Muscle of back (tissue), 11 donors: ENCODE results near the gene PPFIA2. TPM values are rescaled to one million over a fixed set of nuclear protein-coding genes. Genes with fewer than 3 reads are reported as not detected.
A peak's percentile ranks its signal among the peaks of the same experiment; 100 is the strongest.

Experiments used
- DNase-seq, 3 donors: peaks; one replicate each; pipeline versions ENCODE4 v3.0.0 to v3.0.0-alpha.2; 2013
- polyA plus RNA-seq, 10 donors: library from polyadenylated mRNA; unstranded; fragments of 120-200 nt; gene quantifications; one replicate each; pipeline ENCODE4 v1.2.1, GENCODE V29; 2013; ENCODE audit not compliant: insufficient read length in 10 of 10

PPFIA2 gene
- polyA plus RNA-seq, 10 donors, result 1.3 to 3.9 (median 1.9) TPM

DNA sequence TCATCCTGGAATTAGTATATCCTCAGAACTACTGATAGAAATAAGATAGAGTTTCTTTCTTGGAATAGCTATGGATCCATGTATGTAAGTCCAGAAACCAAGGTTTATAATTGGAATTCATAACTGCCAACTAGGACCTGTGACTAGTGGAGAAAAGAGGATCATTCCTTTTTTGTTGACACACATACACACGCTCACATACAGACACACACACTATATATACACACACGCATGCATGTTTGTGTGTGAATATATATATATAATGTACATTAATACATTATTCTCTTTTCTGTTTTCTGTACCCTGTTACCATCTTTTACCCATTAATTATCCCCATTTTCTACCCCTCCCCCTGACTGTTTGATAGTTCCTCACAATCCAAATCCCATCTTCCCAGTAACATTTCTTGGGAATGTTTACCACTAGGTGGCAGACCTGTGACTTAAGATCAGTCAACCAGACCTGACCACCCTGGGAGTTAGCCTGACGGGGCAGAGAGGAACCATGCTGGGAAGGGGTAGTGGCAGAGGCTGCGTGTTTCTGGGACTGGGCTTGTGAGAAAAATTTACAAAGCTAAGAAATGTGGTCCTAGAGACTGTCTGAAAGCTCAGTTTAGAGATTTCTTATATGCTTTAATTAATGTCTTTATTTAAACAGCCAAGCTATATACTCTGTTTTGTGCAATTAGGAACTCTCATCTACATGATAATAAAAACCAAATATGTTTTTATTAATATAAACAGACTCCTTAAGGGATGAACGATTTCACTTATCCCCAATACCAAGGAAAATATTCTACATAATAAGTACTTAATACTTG, 308.0 kb downstream of the PPFIA2 start:
- peak; percentile 13 to 47 (median 40) for DNase-seq

DNA sequence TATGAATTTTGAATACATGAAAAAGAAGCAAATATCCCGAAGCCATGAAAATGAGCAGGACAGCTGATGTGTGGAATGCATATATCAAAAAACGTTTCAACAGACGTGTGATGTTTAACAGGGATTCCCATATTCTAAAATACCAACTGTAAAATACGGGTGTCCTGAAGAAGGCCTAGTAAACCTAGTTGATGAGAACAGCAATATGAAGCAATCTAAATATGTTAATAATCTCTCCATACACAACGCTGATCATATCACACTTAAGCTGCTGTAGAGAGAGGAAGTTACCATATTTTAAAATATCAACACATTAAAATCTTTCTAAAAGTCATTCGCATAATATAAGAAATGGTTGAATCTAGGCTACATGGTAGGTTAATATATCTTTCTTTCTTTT, 317.5 kb downstream of the PPFIA2 start:
- no peak for DNase-seq

DNA sequence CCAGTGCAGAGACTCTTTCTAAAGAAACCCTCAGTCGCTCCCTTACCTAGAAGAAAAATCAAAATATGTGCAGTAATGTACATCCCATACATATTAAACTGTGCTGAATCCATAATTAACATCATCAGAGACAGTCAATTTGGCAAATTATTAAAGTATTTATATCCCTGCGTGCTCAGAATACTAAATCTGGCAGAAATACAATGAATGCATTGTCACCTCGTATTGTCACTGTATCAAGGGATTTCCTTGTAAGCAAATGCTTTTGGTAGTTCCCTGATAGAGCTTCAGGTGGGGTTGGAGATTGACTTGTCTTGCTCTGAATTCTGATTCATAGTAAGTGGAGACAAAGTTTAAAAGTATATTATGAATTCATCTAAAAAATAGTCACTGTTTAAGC, 319.1 kb downstream of the PPFIA2 start:
- DNase-seq, result no peak

DNA sequence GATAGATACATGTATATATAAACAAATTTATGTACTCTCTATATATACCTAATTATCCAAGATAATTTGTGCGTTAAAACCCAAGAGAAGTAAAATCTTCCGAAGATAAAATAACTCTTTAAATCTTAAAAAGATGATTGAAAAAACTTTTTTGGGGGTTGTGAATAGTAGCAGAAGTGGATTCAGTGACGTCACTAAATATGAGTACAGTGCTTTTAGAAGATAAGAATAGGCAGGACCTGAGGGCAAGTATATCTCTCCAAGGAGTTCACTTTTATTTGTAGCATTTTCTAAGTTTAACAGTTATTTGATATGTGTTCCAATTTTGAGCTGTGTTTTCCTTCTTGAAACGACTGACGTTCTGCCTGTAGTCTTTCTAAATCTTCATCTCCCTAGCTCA, 319.8 kb downstream of the PPFIA2 start:
- no peak for DNase-seq

DNA sequence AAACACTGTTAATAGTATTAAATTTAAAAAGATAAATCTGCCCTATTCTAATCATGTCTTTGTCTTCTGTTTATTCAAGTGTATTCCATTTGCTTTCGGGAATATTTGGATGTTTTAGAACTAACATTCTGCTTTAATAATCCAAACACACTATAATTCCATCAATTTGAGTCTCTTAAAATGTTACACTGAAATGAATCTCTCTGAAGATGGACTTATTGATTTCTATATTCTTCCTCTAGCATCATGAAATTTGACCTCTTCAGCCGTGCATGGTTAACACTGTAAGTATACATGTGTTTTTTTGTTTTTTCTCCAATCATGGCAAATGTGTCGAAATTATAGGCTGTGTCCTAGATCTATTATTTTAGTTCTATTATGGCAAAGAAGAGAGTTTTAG, 342.1 kb downstream of the PPFIA2 start:
- DNase-seq, result no peak

DNA sequence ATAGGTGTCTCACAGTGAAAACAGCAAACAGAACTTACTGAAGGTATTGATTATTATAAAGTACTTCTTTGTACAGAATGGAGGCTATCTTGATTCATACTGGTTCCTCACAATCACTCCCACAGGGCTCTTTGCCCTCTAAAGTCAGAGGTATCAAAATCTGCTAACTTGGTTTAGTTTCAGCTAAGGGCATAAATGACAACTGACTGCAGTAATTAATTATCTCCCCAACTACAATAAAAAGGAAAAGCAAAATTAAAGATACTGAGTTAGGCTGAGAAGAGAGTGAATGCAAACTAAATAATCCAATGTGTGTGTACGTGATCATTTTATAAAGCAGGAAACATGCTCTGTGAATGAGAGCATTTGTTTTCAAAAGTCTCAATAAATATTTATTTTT, 342.6 kb downstream of the PPFIA2 start:
- DNase-seq, result no peak

DNA sequence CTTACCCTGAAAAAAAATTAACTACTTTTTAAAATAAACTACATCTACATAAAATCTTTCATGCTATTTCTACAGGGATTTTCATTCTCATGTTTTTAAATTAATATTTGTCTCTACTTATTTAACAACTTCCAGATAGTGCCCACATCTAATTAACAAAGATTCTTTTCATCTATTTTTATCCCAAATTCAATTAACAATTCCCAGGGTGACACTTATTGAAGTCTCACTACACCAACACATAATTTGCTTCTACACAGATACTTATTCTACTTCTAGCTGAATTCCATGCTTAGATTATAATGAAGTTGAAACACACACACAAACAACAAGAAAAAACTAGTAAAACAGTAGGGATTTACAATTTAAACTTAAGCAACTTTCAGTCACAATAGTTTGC, 344.7 kb downstream of the PPFIA2 start:
- DNase-seq, result no peak

DNA sequence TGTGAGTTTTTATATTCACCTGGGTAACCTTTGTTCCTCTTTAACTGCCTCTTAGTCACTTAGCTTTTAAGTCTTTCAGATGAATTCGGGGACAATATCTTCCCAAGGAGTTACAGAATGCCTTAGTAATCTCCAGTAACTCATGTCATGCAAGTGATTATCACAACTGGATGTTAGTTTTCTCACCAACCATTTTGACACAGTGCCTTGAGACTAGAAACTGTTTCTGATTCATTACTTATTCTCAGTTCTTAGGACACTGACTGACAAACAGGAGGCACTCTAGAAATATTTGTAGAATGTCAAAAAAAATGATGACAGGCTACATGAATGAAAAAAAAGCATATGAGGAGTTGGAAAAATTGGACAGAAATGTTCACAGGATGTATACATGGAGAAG, 346.2 kb downstream of the PPFIA2 start:
- no peak for DNase-seq

DNA sequence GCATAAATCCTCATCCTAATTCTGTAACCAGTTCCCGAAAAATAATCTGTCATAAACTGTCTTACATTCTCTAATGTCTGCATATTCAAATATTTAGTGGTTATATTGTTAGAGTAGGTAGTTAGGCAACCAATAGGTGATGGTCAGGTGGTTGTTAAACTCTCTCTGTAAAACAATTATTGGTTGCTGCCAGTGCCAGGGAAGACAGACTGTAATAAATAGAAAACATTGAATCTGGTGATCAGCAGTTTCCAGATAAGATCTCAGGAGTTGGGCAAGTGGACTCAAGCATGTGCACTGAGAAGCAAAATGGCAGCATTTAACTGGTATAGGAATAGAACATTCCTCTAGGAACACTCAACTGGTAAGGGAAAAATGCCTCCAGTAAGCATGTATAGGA, 355.8 kb downstream of the PPFIA2 start:
- no peak for DNase-seq

DNA sequence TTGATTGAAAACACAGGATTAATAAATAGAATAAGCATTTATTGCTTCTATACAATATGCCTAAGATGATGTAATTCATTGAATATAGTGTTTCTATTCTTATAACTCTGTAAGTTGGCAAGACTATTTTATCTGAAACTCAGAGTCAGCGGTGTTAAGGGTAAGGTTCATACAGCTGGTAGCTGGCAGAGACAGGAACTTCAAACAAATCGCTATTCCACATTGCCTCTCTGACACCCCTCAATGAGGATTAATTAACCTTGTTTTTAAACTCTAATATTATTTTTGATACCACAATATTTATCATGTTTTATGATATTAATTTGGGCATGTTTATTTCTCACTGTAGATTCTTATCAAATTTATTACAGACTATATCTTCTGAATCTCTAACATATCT, 357.9 kb downstream of the PPFIA2 start:
- no peak for DNase-seq

DNA sequence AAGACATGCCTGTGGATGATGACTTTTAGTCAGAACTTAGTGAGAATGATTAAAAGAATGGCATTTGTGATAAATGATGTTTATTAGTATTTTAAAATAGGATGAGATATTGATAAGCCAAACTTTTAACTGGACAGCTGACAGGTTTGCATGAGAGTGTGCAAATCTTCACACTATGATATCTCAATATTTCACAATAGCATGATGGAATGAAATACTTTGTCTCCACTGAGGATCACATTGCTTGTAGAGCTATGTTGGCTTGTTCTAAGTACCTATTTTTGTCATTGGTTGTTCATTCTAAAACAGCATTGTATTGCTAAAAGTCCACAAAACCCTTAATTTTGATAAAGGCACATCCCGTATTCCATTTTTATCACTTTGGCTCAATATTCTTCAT, 359.1 kb downstream of the PPFIA2 start:
- no peak for DNase-seq

DNA sequence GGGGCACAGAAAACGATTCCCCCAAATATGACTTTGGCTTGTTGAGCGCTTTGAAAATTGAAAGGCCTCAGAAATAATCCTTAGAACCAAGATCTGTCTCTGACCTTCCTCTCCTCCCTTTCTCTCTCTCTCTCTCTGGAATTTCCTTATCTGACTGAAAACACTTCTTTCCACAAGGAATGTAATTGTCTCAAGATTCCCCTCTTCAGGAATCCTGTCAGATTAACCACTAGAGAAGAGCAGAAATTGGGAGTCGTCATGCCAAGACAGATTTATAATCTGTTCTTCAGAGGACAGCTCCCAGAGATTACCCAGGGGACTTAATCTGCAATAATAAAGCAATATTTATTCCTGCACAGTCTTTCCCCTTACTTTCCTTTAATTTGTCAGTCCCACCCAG, 363.7 kb downstream of the PPFIA2 start:
- no peak for DNase-seq

DNA sequence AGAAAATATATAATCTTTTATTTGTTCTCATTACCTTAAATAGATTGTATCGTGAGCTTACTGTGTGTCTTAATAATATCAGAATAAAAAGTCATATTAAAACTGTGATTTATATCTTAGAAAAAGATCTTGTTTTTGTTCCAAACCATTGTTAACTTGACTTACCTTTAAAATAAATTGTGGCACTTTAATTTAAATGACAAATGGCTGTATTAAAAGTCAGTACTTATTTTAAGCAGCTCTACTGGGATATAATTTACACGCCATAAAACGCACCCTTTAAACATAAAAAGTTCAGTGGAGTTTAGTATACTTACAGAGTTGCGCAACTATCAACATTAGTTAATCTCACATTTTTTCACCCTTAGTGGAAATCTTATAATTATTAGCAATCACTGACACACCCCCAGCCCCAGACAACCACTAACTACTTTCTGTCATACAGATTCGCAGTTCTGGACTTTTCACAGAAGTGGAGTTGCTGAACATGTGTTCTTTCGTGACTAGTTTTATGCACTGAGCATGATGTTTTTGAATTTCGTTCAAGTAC, 369.5 kb downstream of the PPFIA2 start:
- DNase-seq, result no peak

DNA sequence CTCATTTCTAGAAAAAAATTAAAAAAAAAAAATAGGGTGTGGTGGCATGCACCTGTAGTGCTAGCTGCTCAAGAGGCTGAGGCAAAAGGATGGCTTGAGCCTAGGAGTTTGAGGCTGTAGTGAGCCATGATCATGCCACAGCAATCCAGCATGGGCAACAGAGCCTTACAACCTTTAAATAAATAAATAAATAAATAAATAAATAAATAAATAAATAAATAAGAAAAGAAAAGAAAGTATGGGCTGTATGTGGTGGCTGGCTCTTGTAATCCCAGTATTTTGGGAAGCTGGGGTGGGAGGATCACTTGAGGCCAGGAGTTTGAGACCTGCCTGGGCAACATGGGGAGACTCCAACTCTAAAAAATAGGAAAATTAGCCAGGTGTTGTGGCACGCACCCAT, 373.0 kb downstream of the PPFIA2 start:
- no peak for DNase-seq

DNA sequence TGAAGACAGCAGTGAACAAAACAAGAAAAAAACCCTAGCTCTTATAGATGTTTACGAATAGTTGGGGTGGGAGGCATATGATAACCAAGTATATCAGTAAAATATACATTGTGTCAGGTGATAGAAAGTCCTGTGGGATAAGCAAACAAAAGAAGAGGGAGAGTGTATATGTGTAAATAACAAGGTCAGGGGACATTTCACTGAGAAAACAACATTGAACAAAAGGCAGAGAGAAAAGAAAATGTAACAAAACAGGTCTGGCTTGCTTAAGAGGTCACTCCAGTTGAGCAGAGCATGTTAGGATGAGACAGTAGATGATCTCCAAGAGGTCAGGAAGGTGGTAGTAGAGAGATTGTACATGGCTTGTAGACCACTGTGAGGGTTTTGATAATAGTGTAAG, 377.2 kb downstream of the PPFIA2 start:
- no peak for DNase-seq

DNA sequence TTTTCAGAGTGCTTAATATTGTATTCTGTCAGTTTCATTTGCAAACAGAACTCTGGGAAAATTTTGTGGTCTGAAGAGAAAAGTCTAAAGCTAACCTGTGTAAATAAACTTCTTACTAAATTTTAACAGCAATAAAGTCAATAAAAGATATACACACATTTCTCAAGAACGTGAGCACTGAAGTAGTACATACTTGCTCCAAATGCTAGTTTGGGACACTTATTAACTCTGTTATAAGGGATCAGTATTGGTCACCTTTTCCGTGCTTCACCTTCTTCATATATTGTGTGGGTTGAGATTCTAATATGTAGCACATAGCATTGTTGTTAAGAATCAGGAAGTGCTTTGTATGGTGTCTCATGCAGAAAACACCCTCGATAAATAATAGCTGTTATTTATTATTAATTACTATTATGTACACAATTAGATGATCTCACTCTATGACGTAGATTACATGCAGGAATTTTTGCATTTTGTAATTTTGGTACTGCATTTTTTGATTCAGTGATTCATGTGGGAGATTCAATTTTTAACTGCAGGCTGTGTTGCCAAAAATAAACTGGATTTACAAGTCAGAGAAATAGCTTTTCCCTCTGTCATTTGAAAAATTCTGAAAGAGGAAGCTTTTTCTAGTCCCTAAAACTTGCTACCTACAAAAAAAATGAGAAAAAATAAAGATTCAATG, 380.4 kb downstream of the PPFIA2 start:
- DNase-seq, result no peak

DNA sequence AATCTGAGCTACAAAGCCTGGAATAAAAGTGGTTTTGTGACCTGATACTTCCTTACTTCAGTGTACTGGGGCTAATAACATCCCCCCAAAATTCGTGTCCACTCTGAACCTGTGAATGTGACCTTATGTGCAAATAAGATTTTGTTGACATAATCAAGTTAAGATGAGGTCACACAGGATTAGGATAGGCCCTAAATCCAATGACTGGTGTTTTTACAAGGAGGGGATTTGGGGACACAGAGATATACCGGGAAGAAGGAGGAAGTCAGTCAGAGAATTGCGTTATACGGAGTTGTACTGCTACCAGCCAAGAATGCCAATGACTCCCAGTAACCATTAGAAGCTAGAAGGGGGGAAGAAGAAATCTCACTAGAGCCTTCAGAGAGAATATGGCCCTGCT, 381.4 kb downstream of the PPFIA2 start:
- no peak for DNase-seq

DNA sequence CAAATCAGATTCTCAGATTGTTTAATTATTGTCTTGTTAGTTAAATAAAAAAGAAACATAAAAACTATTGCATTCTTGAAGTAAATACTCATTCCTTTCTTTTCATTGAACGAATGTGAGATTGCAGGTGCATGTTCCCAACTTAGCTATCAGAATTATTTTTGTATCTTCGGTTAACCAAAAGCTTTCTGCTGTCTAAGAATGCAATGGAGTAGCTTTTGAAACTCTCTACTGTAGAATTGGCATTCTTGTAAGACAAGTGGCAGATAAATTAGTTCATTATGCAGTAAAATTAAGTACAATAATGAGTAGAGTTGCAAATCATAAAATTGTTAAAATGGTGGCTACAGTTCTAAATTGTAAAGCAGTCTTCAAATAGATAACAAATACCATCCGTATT, 383.2 kb downstream of the PPFIA2 start:
- DNase-seq, result no peak

DNA sequence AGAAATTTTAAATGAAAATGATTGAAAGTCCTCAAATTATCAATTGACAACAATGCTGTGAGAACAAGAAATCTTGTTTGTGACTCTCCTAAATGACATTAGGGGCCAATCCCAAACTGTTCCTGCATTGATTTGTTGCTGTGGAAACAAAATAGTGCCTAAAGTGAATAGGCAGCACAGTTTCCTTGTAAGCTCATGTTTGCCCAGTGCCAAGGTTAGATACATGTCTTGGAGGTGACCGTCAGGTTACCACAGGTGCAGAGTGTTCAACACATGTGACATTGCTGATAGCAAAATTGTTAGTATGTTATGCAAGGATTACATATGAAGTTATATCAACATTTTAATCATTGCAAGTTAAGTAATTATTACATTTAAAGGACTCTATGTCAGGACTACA, 388.7 kb downstream of the PPFIA2 start:
- no peak for DNase-seq

DNA sequence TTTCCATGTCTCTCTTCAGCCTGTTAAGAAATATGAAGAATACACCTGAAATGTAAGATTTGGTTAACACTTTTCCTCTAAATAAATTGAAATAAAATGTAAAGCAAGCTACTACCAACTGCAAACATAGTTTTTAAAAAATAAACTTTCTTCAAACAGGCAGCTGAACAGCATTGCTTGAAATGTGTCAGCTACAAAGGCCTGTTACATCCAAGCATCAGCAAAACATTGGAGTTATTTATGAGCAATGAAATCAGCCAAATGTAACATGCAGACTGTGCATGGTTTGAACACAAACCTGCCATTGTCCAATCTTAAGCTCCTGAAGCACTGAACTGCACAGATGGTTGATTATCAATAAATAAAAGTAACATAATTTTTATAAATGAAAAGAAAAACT, 390.0 kb downstream of the PPFIA2 start:
- no peak for DNase-seq

DNA sequence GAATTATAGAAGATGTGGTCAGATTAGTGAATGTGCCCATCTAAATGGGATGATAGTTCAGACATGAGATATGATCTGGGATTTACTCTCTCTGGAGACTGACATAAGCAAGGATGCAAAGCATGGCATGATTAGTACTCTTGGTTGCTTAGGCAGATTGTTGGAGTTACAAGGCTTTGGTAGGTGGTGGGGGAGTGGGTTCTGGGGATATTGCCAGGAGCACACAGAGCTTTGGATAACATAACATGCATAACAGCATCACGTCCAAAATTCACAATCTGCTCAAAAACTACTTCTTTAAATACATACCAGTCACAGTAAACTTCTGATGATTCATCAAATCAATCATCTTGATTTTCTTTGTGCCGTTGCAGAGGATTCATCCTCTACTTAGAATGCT, 393.9 kb downstream of the PPFIA2 start:
- no peak for DNase-seq

DNA sequence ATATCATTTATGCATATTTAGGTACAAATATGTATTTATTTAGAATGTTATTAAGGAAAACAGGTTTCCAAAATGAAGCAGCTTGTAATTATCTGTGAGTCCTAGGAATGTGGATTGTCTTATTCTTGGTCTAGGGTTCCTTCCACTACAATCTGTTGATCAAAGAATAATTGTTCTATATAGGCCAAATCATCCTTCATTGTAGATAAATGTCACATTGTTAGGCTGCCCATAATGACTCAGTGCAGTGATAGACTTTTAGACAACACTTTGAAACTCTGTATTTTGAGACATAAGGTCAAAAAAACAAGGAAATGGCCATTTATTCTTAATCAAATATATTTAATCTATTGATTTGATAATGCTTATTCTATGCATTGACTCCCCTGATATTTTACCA, 398.2 kb downstream of the PPFIA2 start:
- no peak for DNase-seq

DNA sequence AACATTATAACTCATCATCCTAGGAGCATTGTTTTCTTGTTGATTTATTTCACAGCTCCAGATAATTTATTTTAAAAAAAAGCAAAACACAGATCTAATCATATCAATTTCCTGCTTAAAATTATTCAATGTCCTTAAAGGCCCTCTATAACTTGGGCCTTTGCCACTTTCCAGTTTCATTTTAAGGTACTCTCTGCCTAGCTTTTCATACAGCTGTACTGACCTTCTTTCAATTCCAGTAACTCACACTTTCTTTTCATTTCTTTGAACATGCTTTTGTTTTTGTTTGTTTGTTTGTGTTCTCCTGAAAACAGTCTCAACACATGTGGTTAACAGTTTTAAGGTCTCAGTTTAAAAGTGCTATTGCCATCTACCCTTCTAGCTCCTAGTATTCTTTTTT, 399.4 kb downstream of the PPFIA2 start:
- DNase-seq, result no peak
